K562 treated with DMSO at 1 percent for 12 hours (cell line): ENCODE measurements around the gene ZNF248. TPM values are rescaled to one million over a fixed set of nuclear protein-coding genes. Genes with fewer than 3 reads are reported as not detected.

Experiments
- total RNA-seq: library from RNA; unstranded; fragments of 300-600 nt; gene quantifications from 2 replicates; pipeline ENCODE4 v1.2.3, GENCODE V29; 2022; ENCODE audit not compliant: insufficient read depth

Gene ZNF248
- total RNA-seq, result 6.2 and 8.5 TPM in 2 replicates

GRCh38 chr10:37857287-37858211 is at the start of gene ZNF248:
TSS of gene ZNF248 (minus strand) at chr10:37857610. CDS start at chr10:37856310, 1,300 bp downstream.

Other genes starting within 250 kb of the ZNF248 start
- 0.48 and 0.83 TPM in 2 replicates for gene ZNF25, start 119.0 kb upstream of the ZNF248 start, total RNA-seq
- gene ZNF33A, start 153.1 kb upstream of the ZNF248 start, total RNA-seq, result 1.8 and 7.3 TPM in 2 replicates
- 1.5 and 7.5 TPM in 2 replicates for gene ZNF37A, start 236.7 kb upstream of the ZNF248 start, total RNA-seq